ENCODE measurements around the gene HOTAIR.

The HOTAIR gene

GRCh38 chr12:53974084-53975063, at the start of gene HOTAIR:
TSS of gene HOTAIR (minus strand) at chr12:53974954.
- no peak within 1 kb of the TSS for H3K4me3 ChIP-seq (ENCODE audit: low read length)
- DNase-seq (ENCODE audit: low read depth): no peak
- TF ChIP-seq, protein P1, sequence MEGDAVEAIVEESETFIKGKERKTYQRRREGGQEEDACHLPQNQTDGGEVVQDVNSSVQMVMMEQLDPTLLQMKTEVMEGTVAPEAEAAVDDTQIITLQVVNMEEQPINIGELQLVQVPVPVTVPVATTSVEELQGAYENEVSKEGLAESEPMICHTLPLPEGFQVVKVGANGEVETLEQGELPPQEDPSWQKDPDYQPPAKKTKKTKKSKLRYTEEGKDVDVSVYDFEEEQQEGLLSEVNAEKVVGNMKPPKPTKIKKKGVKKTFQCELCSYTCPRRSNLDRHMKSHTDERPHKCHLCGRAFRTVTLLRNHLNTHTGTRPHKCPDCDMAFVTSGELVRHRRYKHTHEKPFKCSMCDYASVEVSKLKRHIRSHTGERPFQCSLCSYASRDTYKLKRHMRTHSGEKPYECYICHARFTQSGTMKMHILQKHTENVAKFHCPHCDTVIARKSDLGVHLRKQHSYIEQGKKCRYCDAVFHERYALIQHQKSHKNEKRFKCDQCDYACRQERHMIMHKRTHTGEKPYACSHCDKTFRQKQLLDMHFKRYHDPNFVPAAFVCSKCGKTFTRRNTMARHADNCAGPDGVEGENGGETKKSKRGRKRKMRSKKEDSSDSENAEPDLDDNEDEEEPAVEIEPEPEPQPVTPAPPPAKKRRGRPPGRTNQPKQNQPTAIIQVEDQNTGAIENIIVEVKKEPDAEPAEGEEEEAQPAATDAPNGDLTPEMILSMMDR (IDR thresholded peaks at IDR 0.05; ENCODE audit: insufficient read depth, low read depth, low read length, missing control alignments): no peak

DNA sequence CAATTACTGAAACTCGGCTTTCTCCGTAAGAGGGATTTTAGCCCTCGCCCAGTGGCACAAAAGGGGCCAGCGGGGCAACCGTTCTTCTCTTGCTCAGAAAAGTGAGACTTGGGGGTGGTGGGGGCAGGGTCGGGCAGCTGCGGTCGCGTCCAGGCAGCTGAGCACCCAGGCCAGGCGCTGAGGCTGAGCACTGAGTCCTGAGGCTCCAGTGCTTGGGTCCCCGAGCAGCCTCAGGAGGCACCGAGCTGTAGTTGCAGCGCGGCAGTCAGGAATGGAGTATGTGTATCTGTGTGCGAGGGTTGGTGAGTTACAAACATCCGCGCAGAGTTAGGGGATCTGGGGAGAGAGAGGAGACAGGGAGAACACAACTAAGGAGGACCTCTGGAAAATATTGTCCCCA, 49.4 kb upstream of the HOTAIR start:
- H3K4me3 ChIP-seq (ENCODE audit: low read length): no peak overlapping the region
- no peak for DNase-seq (ENCODE audit: low read depth)
- TF ChIP-seq, protein P1 (IDR thresholded peaks at IDR 0.05; ENCODE audit: insufficient read depth, low read depth, low read length, missing control alignments): no peak

GRCh38 chr12:54022960-54023884, 48.5 kb upstream of the HOTAIR start:
- no peak overlapping the region for H3K4me3 ChIP-seq (ENCODE audit: low read length)
- TF ChIP-seq, protein P1 (IDR thresholded peaks at IDR 0.05; ENCODE audit: insufficient read depth, low read depth, low read length, missing control alignments): no peak
- DNase-seq (ENCODE audit: low read depth): no peak

DNA sequence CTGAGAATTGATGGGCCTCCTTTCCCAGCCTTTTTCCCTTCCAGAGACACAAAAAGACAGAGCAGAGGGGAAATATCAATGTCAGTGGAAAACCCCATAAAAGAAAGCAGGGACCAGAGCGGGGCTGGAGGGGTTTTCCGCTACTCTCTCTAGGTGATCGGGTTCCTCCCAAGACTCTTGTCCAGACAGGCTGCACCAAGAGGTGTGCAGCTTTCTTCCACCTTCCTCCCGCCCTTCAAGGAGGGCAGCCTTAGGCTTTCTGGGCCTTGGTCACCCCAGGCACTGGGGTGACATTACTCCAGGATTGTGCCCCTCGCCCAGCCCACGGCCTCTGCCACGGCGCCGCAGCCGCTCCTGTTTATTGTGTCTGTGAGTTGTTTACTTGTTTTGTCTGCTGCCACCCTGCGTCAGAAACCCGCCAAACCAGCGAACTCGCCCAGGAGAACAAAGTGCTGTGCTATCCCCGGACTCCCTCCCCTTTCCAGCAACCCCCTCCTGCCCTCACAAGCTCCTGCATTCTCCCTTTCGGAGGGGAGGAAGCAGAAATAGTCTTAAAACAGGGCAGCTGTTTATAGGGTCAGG, 46.8 kb upstream of the HOTAIR start:
- TF ChIP-seq, protein P1 (IDR thresholded peaks at IDR 0.05; ENCODE audit: insufficient read depth, low read depth, low read length, missing control alignments): peak; percentile 43
- peak; percentile 38 for DNase-seq (ENCODE audit: low read depth)
- no peak overlapping the region for H3K4me3 ChIP-seq (ENCODE audit: low read length)

DNA sequence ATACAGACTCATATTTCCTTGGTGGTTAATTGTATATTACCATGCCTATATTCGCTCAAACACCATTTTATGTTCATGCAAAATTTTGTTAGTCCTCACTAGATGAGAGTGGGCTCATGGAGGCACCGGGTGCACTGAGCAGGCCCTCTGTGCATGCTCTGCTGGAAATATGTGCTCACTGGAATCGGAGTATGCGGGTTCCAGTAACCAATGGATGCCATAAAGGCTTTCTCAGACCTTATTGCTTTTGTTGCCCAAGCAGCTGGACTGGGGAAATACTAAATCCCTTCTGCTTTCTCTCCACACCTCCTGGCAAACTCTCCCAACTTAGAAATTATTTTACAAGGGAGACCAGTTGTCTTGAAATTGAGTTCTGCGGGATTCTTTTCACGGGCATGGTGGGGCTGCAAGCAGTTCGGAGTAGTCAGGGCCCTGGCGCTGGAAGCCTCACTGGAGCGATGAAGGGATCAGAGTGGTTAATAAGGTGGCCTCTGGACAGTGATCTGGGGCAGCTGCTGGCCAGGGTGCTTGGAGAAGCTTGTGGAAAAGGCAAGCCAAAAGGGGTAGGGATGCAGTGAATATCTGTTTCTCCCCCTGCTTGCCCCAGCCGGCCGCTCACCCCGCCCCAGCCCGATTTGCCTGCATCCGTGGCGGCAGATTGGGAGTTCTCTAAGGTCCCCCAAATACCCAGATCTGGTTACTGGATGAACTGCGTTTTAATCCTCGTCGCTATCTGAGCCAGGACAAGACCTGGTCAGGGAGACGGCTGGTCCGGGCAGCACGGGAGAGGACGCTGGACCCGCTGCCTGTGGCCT, 46.0 kb upstream of the HOTAIR start:
- TF ChIP-seq, protein P1 (IDR thresholded peaks at IDR 0.05; ENCODE audit: insufficient read depth, low read depth, low read length, missing control alignments): no peak
- no peak for DNase-seq (ENCODE audit: low read depth)
- H3K4me3 ChIP-seq (ENCODE audit: low read length): no peak overlapping the region
